Hepatocyte (in vitro differentiated cells): ENCODE results near the gene CCDC78.

Source experiments
- EZH2 ChIP-seq: fragments of 200-600 bp; sonication (generic); IDR thresholded peaks from 2 replicates; pipeline ENCODE4 v1.6.1; 2016; ENCODE audit warnings: antibody characterized with exemption, mild to moderate bottlenecking, borderline replicate concordance
- TF ChIP-seq, protein P1 (sequence below): fragments of 200-600 bp; sonication (generic); IDR thresholded peaks from 2 replicates; pipeline ENCODE4 v1.5.1; 2016; ENCODE audit warnings: antibody characterized with exemption, mild to moderate bottlenecking; ENCODE audit not compliant: poor library complexity

DNA sequence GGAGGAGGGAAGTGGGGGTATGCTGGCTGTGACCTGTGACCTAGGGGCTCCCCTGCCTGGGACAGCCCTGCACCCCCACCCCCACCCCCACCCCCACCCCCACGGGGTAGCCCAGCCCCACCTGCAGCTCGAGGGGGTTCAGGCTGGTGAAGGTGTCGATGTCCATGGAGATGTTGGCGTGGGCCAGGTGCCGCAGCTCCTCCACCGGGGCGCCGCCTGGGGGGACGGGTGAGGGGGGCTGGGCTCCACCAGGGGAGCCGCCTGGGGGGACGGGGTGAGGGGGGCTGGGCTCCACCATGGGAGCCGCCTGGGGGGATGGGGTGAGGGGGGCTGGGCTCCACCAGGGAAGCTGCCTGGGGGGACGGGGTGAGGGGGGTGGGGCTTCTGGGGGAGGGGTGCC, 44.2 kb upstream of the CCDC78 start:
- TF ChIP-seq, protein P1, sequence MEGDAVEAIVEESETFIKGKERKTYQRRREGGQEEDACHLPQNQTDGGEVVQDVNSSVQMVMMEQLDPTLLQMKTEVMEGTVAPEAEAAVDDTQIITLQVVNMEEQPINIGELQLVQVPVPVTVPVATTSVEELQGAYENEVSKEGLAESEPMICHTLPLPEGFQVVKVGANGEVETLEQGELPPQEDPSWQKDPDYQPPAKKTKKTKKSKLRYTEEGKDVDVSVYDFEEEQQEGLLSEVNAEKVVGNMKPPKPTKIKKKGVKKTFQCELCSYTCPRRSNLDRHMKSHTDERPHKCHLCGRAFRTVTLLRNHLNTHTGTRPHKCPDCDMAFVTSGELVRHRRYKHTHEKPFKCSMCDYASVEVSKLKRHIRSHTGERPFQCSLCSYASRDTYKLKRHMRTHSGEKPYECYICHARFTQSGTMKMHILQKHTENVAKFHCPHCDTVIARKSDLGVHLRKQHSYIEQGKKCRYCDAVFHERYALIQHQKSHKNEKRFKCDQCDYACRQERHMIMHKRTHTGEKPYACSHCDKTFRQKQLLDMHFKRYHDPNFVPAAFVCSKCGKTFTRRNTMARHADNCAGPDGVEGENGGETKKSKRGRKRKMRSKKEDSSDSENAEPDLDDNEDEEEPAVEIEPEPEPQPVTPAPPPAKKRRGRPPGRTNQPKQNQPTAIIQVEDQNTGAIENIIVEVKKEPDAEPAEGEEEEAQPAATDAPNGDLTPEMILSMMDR, result no peak
- TF ChIP-seq EZH2, result no peak
